Endothelial cell of umbilical vein (primary cell): Measurements from ENCODE around the gene CINP. TPM values are rescaled to one million over a fixed set of nuclear protein-coding genes. Genes with fewer than 3 reads are reported as not detected.

ENCODE experiments used
- BruUV-seq: library from RNA; stranded (reverse); fragments of 400-500 nt; replicated peaks from 2 replicates; lab custom pipeline; 2021; lab: Mats Ljungman, UMichigan
- CTCF ChIA-PET: fragments of 300-600, 350-600 bp; sonication (Branson Sonifier 250); formaldehyde crosslinking; loops from one replicate; lab custom pipeline; 2021; ENCODE audit warnings: antibody characterized with exemption, inconsistent platforms; lab: Charles Lee
- POLR2A ChIA-PET: fragments of 300-600, 350-600 bp; sonication (Branson Sonifier 250); formaldehyde crosslinking; loops from one replicate; lab custom pipeline; 2021; ENCODE audit warnings: antibody characterized with exemption, inconsistent platforms; lab: Charles Lee
- DNase-seq: peaks from one replicate; pipeline ENCODE4 v3.0.0-alpha.2; 2011; ENCODE audit warnings: low read depth, low spot score
- FAIRE-seq: peaks from 2 replicates; lab custom pipeline; 2011; peaks lifted over from hg19 to GRCh38; lab: Jason Lieb, UNC
- H2AFZ ChIP-seq: 2 replicates; pipeline ENCODE4 v1.6.0; 2012; ENCODE audit warnings: low read depth, low read length, control low read depth, inconsistent platforms
- H3K27ac ChIP-seq: 2 replicates; pipeline ENCODE4 v1.5.1; 2011; ENCODE audit warnings: low read depth, mild to moderate bottlenecking, control low read depth, low read length, moderate library complexity; ENCODE audit not compliant: insufficient read depth
- H3K27me3 ChIP-seq, 2 experiments: 2 replicates each; pipeline versions ENCODE4 v1.6.0 to v1.6.1; 2011; ENCODE audit warnings: low read length in 2 of 2, mixed read lengths in 1 of 2; ENCODE audit not compliant: control insufficient read depth in 2 of 2, insufficient read depth in 2 of 2
- H3K36me3 ChIP-seq, 2 experiments: 2 replicates in 1 of 2; 3 replicates in 1 of 2; pipeline ENCODE4 v1.5.1; 2011; ENCODE audit warnings: low read length in 2 of 2, mild to moderate bottlenecking in 1 of 2, moderate library complexity in 1 of 2; ENCODE audit not compliant: control insufficient read depth in 2 of 2, insufficient read depth in 2 of 2; ENCODE audit errors: extremely low read depth in 1 of 2
- H3K4me1 ChIP-seq: 3 replicates; pipeline ENCODE4 v1.5.1; 2011; ENCODE audit warnings: mild to moderate bottlenecking, low read length; ENCODE audit not compliant: control insufficient read depth, insufficient read depth; ENCODE audit errors: extremely low read depth
- H3K4me2 ChIP-seq: 2 replicates; pipeline ENCODE4 v1.6.1; 2011; ENCODE audit warnings: low read length, control low read depth, mixed read lengths; ENCODE audit not compliant: insufficient read depth
- H3K4me3 ChIP-seq, 3 experiments: fragments of 200-600 bp in 1 of 3; sonication (generic), shearing (Covaris generic) in 1 of 3; replicated peaks in 1 of 3; 2 replicates each; pipeline ENCODE4 v1.5.1; 2011 to 2016; ENCODE audit warnings: control low read depth in 3 of 3, low read length in 3 of 3, mild to moderate bottlenecking in 2 of 3, inconsistent platforms in 1 of 3, low read depth in 1 of 3, moderate library complexity in 1 of 3; ENCODE audit not compliant: insufficient read depth in 1 of 3
- H3K79me2 ChIP-seq: 2 replicates; pipeline ENCODE4 v1.6.0; 2012; ENCODE audit warnings: low read length, inconsistent platforms; ENCODE audit not compliant: control insufficient read depth, insufficient read depth
- H3K9ac ChIP-seq: replicated peaks from 2 replicates; pipeline ENCODE3; 2011; ENCODE audit warnings: low read length, control low read depth; ENCODE audit not compliant: insufficient read depth; ENCODE audit errors: extremely low read depth
- H3K9me1 ChIP-seq: replicated peaks from 3 replicates; pipeline ENCODE4 v1.6.0; 2011; ENCODE audit warnings: mild to moderate bottlenecking, low read length; ENCODE audit not compliant: control insufficient read depth, insufficient read depth; ENCODE audit errors: extremely low read depth
- H3K9me3 ChIP-seq: replicated peaks from 2 replicates; pipeline ENCODE4 v1.5.1; 2012; ENCODE audit warnings: low read length, inconsistent platforms; ENCODE audit not compliant: control insufficient read depth, insufficient read depth
- H4K20me1 ChIP-seq: replicated peaks from 2 replicates; pipeline ENCODE3; 2011; ENCODE audit warnings: mild to moderate bottlenecking, low read length; ENCODE audit not compliant: control insufficient read depth, insufficient read depth; ENCODE audit errors: extremely low read depth
- CTCF ChIP-seq, 2 donors: IDR thresholded peaks; 1 replicate in 1 of 2; 2 replicates in 1 of 2; pipeline ENCODE4 v1.5.1; 2011; ENCODE audit warnings: low read length in 2 of 2, mild to moderate bottlenecking in 2 of 2, moderate library complexity in 2 of 2, control low read depth in 1 of 2, inconsistent platforms in 1 of 2, low read depth in 1 of 2; ENCODE audit not compliant: insufficient read depth in 1 of 2; ENCODE audit errors: extremely low read depth in 1 of 2
- EZH2 ChIP-seq: IDR thresholded peaks from 2 replicates; pipeline ENCODE4 v1.6.1; 2012; ENCODE audit warnings: borderline replicate concordance, low read depth, mild to moderate bottlenecking, moderate library complexity, low read length, inconsistent platforms; ENCODE audit not compliant: severe bottlenecking
- FOS ChIP-seq: IDR thresholded peaks from 2 replicates; pipeline ENCODE4 v1.6.1; 2011; ENCODE audit warnings: mild to moderate bottlenecking, low read length, moderate library complexity, borderline replicate concordance; ENCODE audit not compliant: insufficient read depth
- GATA2 ChIP-seq: IDR thresholded peaks from 2 replicates; pipeline ENCODE4 v1.7.0; 2011; ENCODE audit warnings: low read depth, mild to moderate bottlenecking, moderate library complexity, mixed read lengths, low read length; ENCODE audit not compliant: insufficient read length, insufficient read depth
- JUN ChIP-seq: IDR thresholded peaks from 2 replicates; pipeline ENCODE4 v1.6.1; 2011; ENCODE audit warnings: borderline replicate concordance, low read depth; ENCODE audit not compliant: insufficient read length, insufficient read depth
- MAX ChIP-seq: IDR thresholded peaks from 2 replicates; pipeline ENCODE4 v1.6.1; 2011; ENCODE audit not compliant: insufficient read depth, insufficient read length
- MYC ChIP-seq: IDR thresholded peaks from one replicate; pipeline ENCODE4 v1.6.1; 2011; ENCODE audit warnings: mild to moderate bottlenecking, low read depth, low read length
- POLR2A ChIP-seq: IDR thresholded peaks from 2 replicates; pipeline ENCODE4 v1.6.1; 2012; ENCODE audit warnings: low read depth, mild to moderate bottlenecking, control low read depth, low read length
- POLR2AphosphoS5 ChIP-seq: IDR thresholded peaks from 2 replicates; pipeline ENCODE4 v1.6.1; 2012; ENCODE audit warnings: low read depth, mild to moderate bottlenecking, control low read depth, low read length, moderate library complexity; ENCODE audit not compliant: insufficient read depth
- dilution Hi-C: fragments of 300-500 bp; cut with MboI; formaldehyde crosslinking; loops from one replicate; pipeline ENCODE4 v1.15.0; 2019; ENCODE audit warnings: low sequenced_read_pairs; ENCODE audit not compliant: extremely low pct_ligation_motif_present
- intact Hi-C: fragments of 100-400 bp; cut with micrococcal nuclease; formaldehyde crosslinking; loops from one replicate; pipeline ENCODE4 v1.10.0; 2022
- polyA plus RNA-seq, 4 experiments: library from polyadenylated mRNA; depleted of rRNA in 3 of 4; stranded (reverse) in 3 of 4; unstranded in 1 of 4; fragments of >200 nt; gene quantifications; 2 replicates each; pipeline versions ENCODE4 v1.2.1 to v1.2.3, GENCODE V29; 2011 to 2012; ENCODE audit warnings: missing spikeins in 1 of 4
- total RNA-seq: library from RNA; stranded (reverse); gene quantifications from 2 replicates; pipeline ENCODE4 v1.2.3, GENCODE V29; 2021

The CINP gene
- total and polyA plus RNA-seq, 2 donors (not counting 3 experiments of a cell fraction or from before 2014, with no cell fraction given), result 44.0 to 79.1 TPM

GRCh38 chr14:102373110-102373509 lies 10.4 kb upstream of the CINP start:
- DNase-seq, result no peak
- ChIA-PET POLR2A (no interaction called here), CTCF (no interaction called here)
- H3K9me1 ChIP-seq, result no peaks in the 10 kb centered on the region
- no peak overlapping the region for H3K4me3 ChIP-seq
- H3K4me1 ChIP-seq, result no peaks in the 10 kb centered on the region
- H3K9ac ChIP-seq, result no peak overlapping the region
- H3K27me3 ChIP-seq, result no peaks in the 10 kb centered on the region
- H3K4me2 ChIP-seq, result no peak overlapping the region
- H3K36me3 ChIP-seq, result peaks cover 0 to 2% of the 10 kb centered on the region in 2 experiments
- no TSS peak for BruUV-seq
- peak; percentile 61 for FAIRE-seq
- dilution Hi-C loops, result no loop called here
- peaks cover 3% of the 10 kb centered on the region for H4K20me1 ChIP-seq
- H2AFZ ChIP-seq, result no peak overlapping the region
- intact Hi-C loops, result no loop called here
- peaks cover 7% of the 10 kb centered on the region for H3K79me2 ChIP-seq
- TF ChIP-seq GATA2 (no peak), FOS (no peak), EZH2 (no peak), POLR2AphosphoS5 (no peak), POLR2A (no peak), CTCF (IDR thresholded peaks at IDR 0.05; ENCODE audit: extremely low read depth in 1 of 2, insufficient read depth in 1 of 2, low read depth in 1 of 2, low read length in 2 of 2) (no peak)
- H3K27ac ChIP-seq, result no peak overlapping the region
- H3K9me3 ChIP-seq, result no peaks in the 10 kb centered on the region

GRCh38 chr14:102371361-102371760 lies 8.7 kb upstream of the CINP start:
- Histone ChIP-seq H4K20me1 (peaks cover 3% of the 10 kb centered on the region), H3K4me3 (no peak overlapping the region), H2AFZ (no peak overlapping the region), H3K9ac (no peak overlapping the region), H3K9me1 (no peaks in the 10 kb centered on the region), H3K79me2 (peaks cover 13% of the 10 kb centered on the region), H3K4me1 (no peaks in the 10 kb centered on the region), H3K27ac (no peak overlapping the region), H3K9me3 (no peaks in the 10 kb centered on the region), H3K4me2 (no peak overlapping the region), H3K27me3 (no peaks in the 10 kb centered on the region), H3K36me3 (no peaks in the 10 kb centered on the region)
- TF ChIP-seq MAX, result no peak
- no peak for TF ChIP-seq MYC
- TF ChIP-seq POLR2A, result no peak
- no peak for TF ChIP-seq EZH2
- TF ChIP-seq FOS, result no peak
- TF ChIP-seq GATA2, result no peak
- TF ChIP-seq CTCF (IDR thresholded peaks at IDR 0.05; ENCODE audit: extremely low read depth in 1 of 2, insufficient read depth in 1 of 2, low read depth in 1 of 2, low read length in 2 of 2), result no peak
- TF ChIP-seq JUN, result no peak
- TF ChIP-seq POLR2AphosphoS5, result no peak
- intact Hi-C loops (no loop called here), dilution Hi-C loops (no loop called here)
- no TSS peak for BruUV-seq
- ChIA-PET POLR2A (no interaction called here), CTCF (no interaction called here)
- FAIRE-seq, result no peak
- DNase-seq, result no peak
